Panc1 (cell line): ENCODE results near the gene SPIRE1. TPM values are rescaled to one million over a fixed set of nuclear protein-coding genes. Genes with fewer than 3 reads are reported as not detected.
A peak's percentile ranks its signal among the peaks of the same experiment; 100 is the strongest.

Experiments used
- ATAC-seq: fragments of 200-7000 bp; cut with Tn5 transposase; 2 replicates; pipeline ENCODE4 v1.9.1; 2020; ENCODE audit warnings: mild to moderate bottlenecking, moderate library complexity
- BruUV-seq: library from RNA; stranded (reverse); fragments of 400-500 nt; replicated peaks from 2 replicates; lab custom pipeline; 2021; lab: Mats Ljungman, UMichigan
- CTCF ChIA-PET: fragments of 300-600 bp; sonication (Branson Sonifier 250); formaldehyde crosslinking; loops from one replicate; lab custom pipeline; 2022; ENCODE audit warnings: antibody characterized with exemption; lab: Charles Lee
- POLR2A ChIA-PET: fragments of 300-600 bp; sonication (Branson Sonifier 250); formaldehyde crosslinking; loops from one replicate; lab custom pipeline; 2022; ENCODE audit warnings: antibody characterized with exemption; lab: Charles Lee
- DNase-seq: peaks from one replicate; pipeline ENCODE4 v3.0.0-alpha.2; 2010; ENCODE audit warnings: low read depth, low spot score
- H3K27ac ChIP-seq: 2 replicates; pipeline ENCODE4 v1.5.1; 2011; ENCODE audit warnings: mild to moderate bottlenecking, low read length, inconsistent platforms
- H3K27me3 ChIP-seq: fragments of 200-500 bp; sonication (Bioruptor generic); 2 replicates; pipeline ENCODE4 v1.6.0; 2014; ENCODE audit warnings: low read length, inconsistent platforms; ENCODE audit not compliant: control insufficient read depth, insufficient read depth
- H3K36me3 ChIP-seq: fragments of 200-500 bp; sonication (Bioruptor generic); 2 replicates; pipeline ENCODE4 v1.5.1; 2014; ENCODE audit warnings: inconsistent platforms, mild to moderate bottlenecking, low read length, moderate library complexity; ENCODE audit not compliant: control insufficient read depth, insufficient read depth
- H3K4me1 ChIP-seq: 2 replicates; pipeline ENCODE4 v1.5.1; 2011; ENCODE audit warnings: inconsistent platforms, mild to moderate bottlenecking, low read length, moderate library complexity; ENCODE audit not compliant: control insufficient read depth, insufficient read depth
- H3K4me3 ChIP-seq, 2 experiments: 2 replicates each; pipeline ENCODE4 v1.5.1; 2011 to 2012; ENCODE audit warnings: low read depth in 2 of 2, low read length in 2 of 2, mild to moderate bottlenecking in 2 of 2, inconsistent platforms in 1 of 2, moderate library complexity in 1 of 2
- H3K9me3 ChIP-seq: fragments of 200-500 bp; sonication (Bioruptor generic); 2 replicates; pipeline ENCODE4 v1.5.1; 2014; ENCODE audit warnings: low read depth, mild to moderate bottlenecking, inconsistent platforms, low read length, moderate library complexity; ENCODE audit not compliant: control insufficient read depth, insufficient read depth
- POLR2AphosphoS5 ChIP-seq: IDR thresholded peaks from 2 replicates; pipeline ENCODE4 v1.6.1; 2012; ENCODE audit warnings: mild to moderate bottlenecking, low read depth, low read length, moderate library complexity
- REST ChIP-seq, 2 experiments: IDR thresholded peaks; 2 replicates each; pipeline ENCODE4 v1.6.1; 2011 to 2012; ENCODE audit warnings: low read depth in 2 of 2, control low read depth in 1 of 2, low read length in 1 of 2, mild to moderate bottlenecking in 1 of 2, moderate library complexity in 1 of 2; ENCODE audit not compliant: insufficient read depth in 1 of 2
- SIN3A ChIP-seq: IDR thresholded peaks from 2 replicates; pipeline ENCODE4 v1.6.1; 2012; ENCODE audit warnings: low read depth, mild to moderate bottlenecking, low read length, moderate library complexity, borderline replicate concordance; ENCODE audit not compliant: insufficient read depth
- TCF7L2 ChIP-seq: IDR thresholded peaks from 2 replicates; pipeline ENCODE4 v1.6.1; 2011; ENCODE audit warnings: mild to moderate bottlenecking, low read depth, low read length, inconsistent platforms
- in situ Hi-C: cut with HindIII; loops from 2 replicates; pipeline ENCODE4 v1.10.0; 2016; ENCODE audit warnings: low sequenced_read_pairs, low pct_unique_long_range_greater_than_20kb
- intact Hi-C: fragments of 100-400 bp; cut with micrococcal nuclease; formaldehyde crosslinking; loops from one replicate; pipeline ENCODE4 v1.10.0; 2022; ENCODE audit not compliant: unreplicated experiment
- total RNA-seq: library from RNA; stranded (reverse); gene quantifications from one replicate; pipeline ENCODE4 v1.2.1, GENCODE V29; 2021; ENCODE audit not compliant: unreplicated experiment
- TF ChIP-seq, protein P1 (sequence below): fragments of 450-650 bp; IDR thresholded peaks from 2 replicates; pipeline ENCODE4 v1.5.1; 2017; ENCODE audit warnings: mild to moderate bottlenecking

Gene SPIRE1
- total RNA-seq, 1 experiment from 2014 or later: 45.5 TPM

- Histone ChIP-seq H3K36me3 (no peaks in the 10 kb centered on the region), H3K9me3 (no peaks in the 10 kb centered on the region), H3K4me3 (peak overlapping the region in 1 of 2 experiments; percentile 37; a peak in 2 of 4 replicates), H3K27ac (peak overlapping the region; percentile 73), H3K27me3 (no peaks in the 10 kb centered on the region), H3K4me1 (peaks cover 22% of the 10 kb centered on the region)
- TSS peak; percentile 49 for BruUV-seq
- in situ Hi-C loops: no loop called here
- DNase-seq (peak; percentile 93), ATAC-seq (peak; percentile 95)
- CTCF ChIA-PET: interaction anchor here (0.6 kb wide), 1 partner anchor 174 kb away, joined by 3 read pairs; no protein-coding TSS in a partner anchor
- TF ChIP-seq POLR2AphosphoS5: no peak
- TF ChIP-seq SIN3A: no peak
- TF ChIP-seq REST (IDR thresholded peaks at IDR 0.05; ENCODE audit: insufficient read depth in 1 of 2, low read depth in 2 of 2, low read length in 1 of 2): no peak
- TF ChIP-seq TCF7L2: no peak
- TF ChIP-seq, protein P1, sequence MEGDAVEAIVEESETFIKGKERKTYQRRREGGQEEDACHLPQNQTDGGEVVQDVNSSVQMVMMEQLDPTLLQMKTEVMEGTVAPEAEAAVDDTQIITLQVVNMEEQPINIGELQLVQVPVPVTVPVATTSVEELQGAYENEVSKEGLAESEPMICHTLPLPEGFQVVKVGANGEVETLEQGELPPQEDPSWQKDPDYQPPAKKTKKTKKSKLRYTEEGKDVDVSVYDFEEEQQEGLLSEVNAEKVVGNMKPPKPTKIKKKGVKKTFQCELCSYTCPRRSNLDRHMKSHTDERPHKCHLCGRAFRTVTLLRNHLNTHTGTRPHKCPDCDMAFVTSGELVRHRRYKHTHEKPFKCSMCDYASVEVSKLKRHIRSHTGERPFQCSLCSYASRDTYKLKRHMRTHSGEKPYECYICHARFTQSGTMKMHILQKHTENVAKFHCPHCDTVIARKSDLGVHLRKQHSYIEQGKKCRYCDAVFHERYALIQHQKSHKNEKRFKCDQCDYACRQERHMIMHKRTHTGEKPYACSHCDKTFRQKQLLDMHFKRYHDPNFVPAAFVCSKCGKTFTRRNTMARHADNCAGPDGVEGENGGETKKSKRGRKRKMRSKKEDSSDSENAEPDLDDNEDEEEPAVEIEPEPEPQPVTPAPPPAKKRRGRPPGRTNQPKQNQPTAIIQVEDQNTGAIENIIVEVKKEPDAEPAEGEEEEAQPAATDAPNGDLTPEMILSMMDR: no peak
- POLR2A ChIA-PET: interaction anchor here (0.7 kb wide), 1 partner anchor 48 kb away, joined by 5 read pairs; no protein-coding TSS in a partner anchor
- intact Hi-C loops: no loop called here
Observed at GRCh38 chr18:12639990-12640880, 17.7 kb downstream of the SPIRE1 start.

GRCh38 chr18:12638644-12639124, 19.2 kb downstream of the SPIRE1 start:
- TF ChIP-seq, protein P1: no peak
- no peak for TF ChIP-seq POLR2AphosphoS5
- no peak for TF ChIP-seq REST (IDR thresholded peaks at IDR 0.05; ENCODE audit: insufficient read depth in 1 of 2, low read depth in 2 of 2, low read length in 1 of 2)
- no peak for TF ChIP-seq TCF7L2
- TF ChIP-seq SIN3A: no peak
- H3K9me3 ChIP-seq: no peaks in the 10 kb centered on the region
- H3K27ac ChIP-seq: no peak overlapping the region
- intact Hi-C loops: no loop called here
- H3K27me3 ChIP-seq: no peaks in the 10 kb centered on the region
- ChIA-PET CTCF (no interaction called here), POLR2A (no interaction called here)
- H3K36me3 ChIP-seq: no peaks in the 10 kb centered on the region
- ATAC-seq (no peak), DNase-seq (no peak)
- no TSS peak for BruUV-seq
- no peak overlapping the region for H3K4me3 ChIP-seq
- in situ Hi-C loops: no loop called here
- H3K4me1 ChIP-seq: peaks cover 22% of the 10 kb centered on the region
